Lung (tissue), 12 donors: Measurements from ENCODE around the gene LIN7B. TPM values are rescaled to one million over a fixed set of nuclear protein-coding genes. Genes with fewer than 3 reads are reported as not detected.

Experiments
- ATAC-seq: fragments of 200-7000 bp; cut with Tn5 transposase; one replicate; pipeline ENCODE4 v1.9.1; 2020; ENCODE audit warnings: moderate number of reproducible peaks; ENCODE audit not compliant: insufficient read depth, low FRiP score
- DNase-seq, 3 donors: peaks; one replicate each; pipeline ENCODE4 v3.0.0-alpha.2; 2013 to 2017
- H3K27ac ChIP-seq, 2 donors: one replicate each; pipeline ENCODE4 v1.5.1; 2013; ENCODE audit warnings: mild to moderate bottlenecking in 2 of 2, moderate library complexity in 2 of 2, control low read depth in 1 of 2, inconsistent platforms in 1 of 2, low read depth in 1 of 2, low read length in 1 of 2
- H3K27me3 ChIP-seq, 3 donors: one replicate each; pipeline ENCODE4 v1.5.1; 2013; ENCODE audit warnings: low read length in 2 of 3; ENCODE audit not compliant: control insufficient read depth in 3 of 3, insufficient read depth in 3 of 3
- H3K36me3 ChIP-seq, 4 donors: one replicate each; pipeline ENCODE4 v1.5.1; 2013; ENCODE audit warnings: low read length in 4 of 4, mild to moderate bottlenecking in 1 of 4, moderate library complexity in 1 of 4; ENCODE audit not compliant: control insufficient read depth in 4 of 4, insufficient read depth in 4 of 4
- H3K4me1 ChIP-seq, 5 donors: one replicate each; pipeline ENCODE4 v1.5.1; 2013; ENCODE audit warnings: low read length in 5 of 5, mild to moderate bottlenecking in 2 of 5, moderate library complexity in 1 of 5; ENCODE audit not compliant: control insufficient read depth in 5 of 5, insufficient read depth in 5 of 5
- H3K4me3 ChIP-seq: one replicate; pipeline ENCODE4 v1.5.1; 2013; ENCODE audit warnings: mild to moderate bottlenecking, control low read depth, moderate library complexity
- H3K9ac ChIP-seq, 2 donors: one replicate each; pipeline ENCODE4 v1.5.1; 2013; ENCODE audit warnings: low read length in 2 of 2, control low read depth in 1 of 2; ENCODE audit not compliant: insufficient read depth in 1 of 2
- H3K9me3 ChIP-seq, 4 donors: one replicate each; pipeline ENCODE4 v1.5.1; 2013; ENCODE audit warnings: low read length in 3 of 4, mild to moderate bottlenecking in 1 of 4, moderate library complexity in 1 of 4; ENCODE audit not compliant: control insufficient read depth in 4 of 4, insufficient read depth in 3 of 4
- WGBS, 2 donors: extraction: QIAGEN DNeasy Blood & Tissue Kit; methylation state at CpG; one replicate each; pipeline ENCODE4 v1.1.7; 2013; 5-methylcytosine and 5-hydroxymethylcytosine counted together
- polyA plus RNA-seq, 2 donors: library from polyadenylated mRNA; stranded (reverse); fragments of 200-250 nt; gene quantifications; one replicate each; pipeline ENCODE4 v1.2.1, GENCODE V29; 2013
- total RNA-seq, 2 donors: library from RNA; depleted of rRNA in 1 of 2; stranded (reverse); fragments of >200 nt in 1 of 2; gene quantifications; one replicate each; pipeline ENCODE4 v1.2.1, GENCODE V29; 2014 to 2021
- TF ChIP-seq, protein P1 (sequence below): IDR thresholded peaks from 2 replicates; pipeline ENCODE4 v1.5.1; 2012; ENCODE audit warnings: mild to moderate bottlenecking; ENCODE audit errors: control extremely low read depth, extremely low read depth
- donor health status: control.
- donor health status: control.
- donor health status: Bipolar disorder and iron deficiency.
- donor health status: healthy.
- donor health status: DM: yes; HTN: yes; CAD: no.

The LIN7B gene
- total and polyA plus RNA-seq, 4 donors, result 6.4 to 12.4 (median 7.2) TPM

DNA sequence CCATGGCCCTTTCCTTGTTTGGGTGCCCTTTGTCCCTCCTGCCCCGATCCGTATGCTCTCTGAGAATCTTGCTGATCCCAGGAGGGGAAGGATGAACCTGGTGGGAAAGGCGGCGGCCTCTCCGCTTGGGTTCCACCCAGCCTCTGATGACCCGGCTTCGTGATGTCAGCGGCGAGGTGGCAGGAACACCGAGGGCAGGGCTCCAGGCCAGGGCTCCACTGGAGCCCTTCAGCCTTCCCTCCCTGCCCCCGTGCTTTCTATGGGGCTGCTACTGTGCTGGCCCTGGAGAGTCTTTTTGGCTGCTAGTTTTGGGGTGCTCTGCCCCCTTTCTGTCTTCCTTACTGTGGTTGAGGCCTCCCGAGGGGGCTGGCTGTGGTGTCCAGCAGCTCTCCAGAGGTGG, 11.9 kb upstream of the LIN7B start:
- ATAC-seq, result no peak

DNA sequence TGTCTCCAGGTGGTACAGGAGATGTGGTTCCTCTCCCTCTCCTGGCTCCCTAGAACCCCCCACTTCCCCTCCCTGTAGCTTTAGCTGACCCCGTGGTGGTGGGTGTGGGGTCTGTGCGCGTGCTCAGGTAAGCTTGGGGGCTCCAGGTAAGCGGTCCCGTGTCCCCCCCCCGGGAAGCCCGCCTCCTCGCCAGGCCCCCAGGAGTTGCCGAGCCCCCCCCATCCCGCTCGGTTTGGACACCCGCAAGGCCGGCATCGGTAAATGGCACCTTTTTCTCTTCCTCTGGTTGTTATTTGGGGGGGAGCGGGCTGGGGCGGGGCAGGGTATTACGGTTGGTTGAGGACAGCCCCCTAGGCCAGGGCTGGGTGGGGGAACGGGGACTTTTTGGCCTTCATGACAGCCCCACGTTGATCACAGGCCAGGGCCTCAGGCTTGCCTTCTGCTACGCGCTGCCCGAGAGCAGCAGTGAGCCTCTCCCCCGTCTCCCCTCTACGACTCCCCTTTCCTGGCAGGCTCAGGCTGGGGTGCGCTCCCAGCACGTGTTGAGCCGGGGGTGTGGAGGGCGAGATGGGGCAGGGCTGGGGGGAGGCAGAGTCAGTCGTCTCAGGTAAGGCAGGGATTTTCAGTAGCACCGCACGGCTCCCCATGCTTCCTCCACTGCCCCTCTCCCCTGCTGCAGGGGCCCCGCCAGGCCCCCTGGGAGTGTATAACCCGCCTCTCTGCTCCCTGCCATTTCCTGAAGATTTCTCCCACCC, 10.7 kb upstream of the LIN7B start:
- no peak for DNase-seq
- Histone ChIP-seq H3K36me3 (peaks cover 27 to 86% (median 54%) of the 10 kb centered on the region in 4 donors), H3K4me3 (no peak overlapping the region), H3K4me1 (no peaks in the 10 kb centered on the region), H3K9me3 (no peaks in the 10 kb centered on the region), H3K9ac (no peak overlapping the region), H3K27me3 (no peaks in the 10 kb centered on the region), H3K27ac (no peak overlapping the region)
- no peak for ATAC-seq
- 93 to 94% methylated on average over 31 to 33 of the region's 33 CpGs for WGBS, 2 donors
- TF ChIP-seq, protein P1, sequence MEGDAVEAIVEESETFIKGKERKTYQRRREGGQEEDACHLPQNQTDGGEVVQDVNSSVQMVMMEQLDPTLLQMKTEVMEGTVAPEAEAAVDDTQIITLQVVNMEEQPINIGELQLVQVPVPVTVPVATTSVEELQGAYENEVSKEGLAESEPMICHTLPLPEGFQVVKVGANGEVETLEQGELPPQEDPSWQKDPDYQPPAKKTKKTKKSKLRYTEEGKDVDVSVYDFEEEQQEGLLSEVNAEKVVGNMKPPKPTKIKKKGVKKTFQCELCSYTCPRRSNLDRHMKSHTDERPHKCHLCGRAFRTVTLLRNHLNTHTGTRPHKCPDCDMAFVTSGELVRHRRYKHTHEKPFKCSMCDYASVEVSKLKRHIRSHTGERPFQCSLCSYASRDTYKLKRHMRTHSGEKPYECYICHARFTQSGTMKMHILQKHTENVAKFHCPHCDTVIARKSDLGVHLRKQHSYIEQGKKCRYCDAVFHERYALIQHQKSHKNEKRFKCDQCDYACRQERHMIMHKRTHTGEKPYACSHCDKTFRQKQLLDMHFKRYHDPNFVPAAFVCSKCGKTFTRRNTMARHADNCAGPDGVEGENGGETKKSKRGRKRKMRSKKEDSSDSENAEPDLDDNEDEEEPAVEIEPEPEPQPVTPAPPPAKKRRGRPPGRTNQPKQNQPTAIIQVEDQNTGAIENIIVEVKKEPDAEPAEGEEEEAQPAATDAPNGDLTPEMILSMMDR, result no peak

More for the DNA sequence above, 11.9 kb upstream of the LIN7B start:
- peaks cover 20 to 84% (median 62%) of the 10 kb centered on the region in 4 donors for H3K36me3 ChIP-seq
- H3K4me3 ChIP-seq, result no peak overlapping the region
- H3K27me3 ChIP-seq, result no peaks in the 10 kb centered on the region
- 89 to 92% methylated on average over 11 to 12 of the region's 12 CpGs for WGBS, 2 donors
- H3K4me1 ChIP-seq, result no peaks in the 10 kb centered on the region
- H3K9ac ChIP-seq, result no peak overlapping the region
- H3K9me3 ChIP-seq, result no peaks in the 10 kb centered on the region
- no peak overlapping the region for H3K27ac ChIP-seq
- no peak for DNase-seq
- TF ChIP-seq, protein P1, result no peak

DNA sequence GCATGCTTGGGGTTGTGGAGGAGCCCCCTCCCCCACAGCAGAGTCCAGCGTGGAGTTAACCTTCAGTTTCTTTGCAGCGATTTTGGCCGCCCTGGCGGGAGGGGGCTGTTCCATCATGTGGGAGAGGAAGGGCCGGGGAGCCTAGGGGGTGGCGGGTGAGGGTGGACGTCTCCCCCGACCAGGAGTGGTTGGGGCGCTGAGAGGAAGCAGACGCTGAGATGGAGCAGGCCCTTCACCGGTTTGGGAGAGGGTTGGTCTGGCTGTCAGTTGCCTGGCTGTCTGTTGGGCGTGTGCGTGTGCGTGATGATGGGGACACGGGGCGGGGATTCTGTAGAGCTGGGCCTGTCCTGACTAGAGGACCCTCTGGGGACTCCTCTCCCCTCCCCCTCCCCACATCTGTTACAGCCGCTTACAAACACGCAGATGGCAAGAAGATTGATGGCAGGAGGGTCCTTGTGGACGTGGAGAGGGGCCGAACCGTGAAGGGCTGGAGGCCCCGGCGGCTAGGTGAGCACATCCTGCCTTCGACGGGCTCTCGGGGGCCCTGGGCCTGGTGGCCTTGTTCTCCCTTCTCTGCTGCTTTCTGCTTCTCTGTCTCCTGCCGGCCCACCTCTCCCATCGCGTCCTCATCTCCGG, 9.8 kb upstream of the LIN7B start:
- TF ChIP-seq, protein P1, result no peak
- 86 to 91% methylated on average over 26 to 30 of the region's 30 CpGs for WGBS, 2 donors
- Histone ChIP-seq H3K4me3 (no peak overlapping the region), H3K9me3 (no peaks in the 10 kb centered on the region), H3K27me3 (no peaks in the 10 kb centered on the region), H3K27ac (no peak overlapping the region), H3K9ac (no peak overlapping the region), H3K36me3 (peaks cover 24 to 84% (median 48%) of the 10 kb centered on the region in 4 donors), H3K4me1 (no peaks in the 10 kb centered on the region)
- DNase-seq (no peak), ATAC-seq (no peak)
